Epithelial cell of prostate (primary cell): ENCODE measurements around the gene ZNF292.
"Not testable (repeated sequence)": the region's sequence is repeated elsewhere in the genome, so short reads cannot be mapped to it uniquely, and the experiment has no call there.

Experiments
- DNase-seq: peaks from one replicate; pipeline ENCODE4 v3.0.0-alpha.2; 2011; ENCODE audit warnings: low read depth, low spot score
- H3K27ac ChIP-seq: fragments of 450-650 bp; 2 replicates; pipeline ENCODE4 v1.5.1; 2017; ENCODE audit warnings: mild to moderate bottlenecking

The ZNF292 gene

DNA sequence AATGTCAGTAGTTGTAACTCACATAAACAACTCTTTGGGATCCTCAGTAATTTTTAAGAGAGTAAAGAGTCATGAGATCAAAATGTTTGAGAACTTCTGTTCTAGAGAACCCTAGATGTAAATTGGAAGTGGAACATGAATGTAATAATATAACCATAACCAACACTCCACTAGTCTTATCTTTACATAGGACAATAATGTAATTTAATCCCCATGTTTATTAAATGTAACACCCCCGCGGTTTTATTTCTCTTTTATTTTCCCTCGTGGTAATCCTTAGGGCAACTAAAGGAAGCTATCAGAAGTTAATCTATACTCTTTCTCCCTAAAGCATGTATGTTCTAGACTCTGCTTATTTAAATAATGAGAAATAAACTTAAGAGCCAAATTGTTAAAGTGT lies 54.4 kb downstream of the ZNF292 start:
- DNase-seq = no peak
- H3K27ac ChIP-seq = no peak overlapping the region

- no peak for DNase-seq
- no peak overlapping the region for H3K27ac ChIP-seq
Observed at GRCh38 chr6:87210979-87211378, 55.6 kb downstream of the ZNF292 start.

DNA sequence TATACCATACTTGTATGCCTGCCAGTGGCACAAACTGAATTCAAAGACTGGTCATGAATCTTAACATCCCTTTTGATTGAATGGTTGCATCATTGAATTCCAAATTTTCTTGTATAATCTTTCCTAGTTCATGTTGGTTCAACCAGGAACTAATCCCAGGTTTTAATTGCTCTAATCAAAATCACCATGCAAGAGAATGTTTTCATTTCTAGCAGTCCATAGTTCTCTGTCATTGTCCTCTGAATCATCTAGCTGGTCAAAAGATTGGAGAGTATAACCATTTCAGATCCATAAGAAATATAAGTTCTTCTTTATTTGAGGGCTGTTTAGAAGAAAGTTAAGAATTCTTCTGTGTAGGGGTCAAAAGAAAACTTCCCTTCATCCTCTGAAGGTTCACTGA lies 57.2 kb downstream of the ZNF292 start:
- H3K27ac ChIP-seq = peak overlapping the region; percentile 35
- no peak for DNase-seq

DNA sequence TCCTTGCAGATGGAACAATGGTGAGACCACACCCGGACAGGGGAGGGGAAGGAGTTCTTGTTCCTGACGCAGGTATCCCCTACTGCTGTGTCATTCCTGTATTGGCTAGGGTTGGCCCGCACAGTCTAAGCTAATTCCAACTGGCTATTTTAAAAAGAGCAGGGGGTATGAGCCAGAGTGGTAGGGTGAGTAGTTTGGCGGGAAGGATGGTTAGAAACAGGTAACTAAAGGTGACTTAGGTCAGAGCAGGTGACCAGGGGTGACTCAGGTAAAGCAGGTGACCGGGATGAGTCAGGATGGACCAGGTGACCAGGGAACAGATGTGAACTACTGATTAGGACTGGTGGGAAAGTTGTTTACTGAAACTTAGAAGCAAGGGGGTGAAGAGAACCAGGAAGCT lies 58.0 kb downstream of the ZNF292 start:
- DNase-seq = peak; percentile 51
- H3K27ac ChIP-seq = peak overlapping the region; percentile 35

GRCh38 chr6:87214831-87215230 lies 59.5 kb downstream of the ZNF292 start:
- no peak for DNase-seq
- no peak overlapping the region for H3K27ac ChIP-seq

DNA sequence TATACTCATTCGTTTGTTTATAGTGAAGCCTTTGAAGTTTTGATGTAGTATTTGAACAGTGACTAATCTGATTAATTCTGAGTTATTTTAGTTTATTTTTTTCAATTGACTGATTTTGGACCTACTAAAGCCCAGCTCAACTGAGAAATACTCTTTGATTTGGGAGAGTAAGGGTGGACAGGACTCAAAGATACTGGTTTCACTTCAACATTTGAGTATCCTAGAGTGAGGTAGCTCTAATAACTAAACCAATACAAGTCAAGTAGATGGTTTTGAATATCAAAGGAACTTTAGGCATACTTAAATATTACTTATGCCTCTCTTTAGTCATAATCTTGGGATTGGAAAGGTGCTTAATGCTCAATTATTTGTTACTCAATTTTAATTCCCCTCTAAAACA lies 65.6 kb downstream of the ZNF292 start:
- DNase-seq = no peak

DNA sequence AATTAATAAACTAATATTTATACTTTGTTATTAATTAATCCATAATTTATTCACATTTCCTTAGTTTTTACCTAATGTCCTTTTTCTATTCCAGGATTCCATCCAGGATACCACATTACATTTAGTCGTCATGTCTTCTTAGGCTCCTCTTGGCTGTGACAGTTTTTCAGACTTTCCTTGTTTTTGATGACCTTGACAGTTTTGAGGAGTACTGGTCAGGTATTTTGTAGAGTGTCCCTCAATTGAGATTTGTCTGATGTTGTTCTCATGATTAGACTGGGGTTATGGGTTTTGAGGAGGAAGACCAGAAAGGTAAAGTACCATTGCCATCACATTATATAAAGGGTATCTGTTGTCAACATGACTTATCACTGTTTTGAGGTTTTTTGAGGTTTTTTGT lies 67.3 kb downstream of the ZNF292 start:
- DNase-seq = no peak
- H3K27ac ChIP-seq = no peak overlapping the region

More for the DNA sequence above, 65.6 kb downstream of the ZNF292 start:
- no peak overlapping the region for H3K27ac ChIP-seq

- no peak for DNase-seq
- no peak overlapping the region for H3K27ac ChIP-seq
Observed at GRCh38 chr6:87224971-87225370, 69.6 kb downstream of the ZNF292 start.

GRCh38 chr6:87225511-87225910 lies 70.1 kb downstream of the ZNF292 start:
- H3K27ac ChIP-seq = no peak overlapping the region
- no peak for DNase-seq

- no peak for DNase-seq
- no peak overlapping the region for H3K27ac ChIP-seq
Observed at GRCh38 chr6:87225937-87226336, 70.6 kb downstream of the ZNF292 start.

DNA sequence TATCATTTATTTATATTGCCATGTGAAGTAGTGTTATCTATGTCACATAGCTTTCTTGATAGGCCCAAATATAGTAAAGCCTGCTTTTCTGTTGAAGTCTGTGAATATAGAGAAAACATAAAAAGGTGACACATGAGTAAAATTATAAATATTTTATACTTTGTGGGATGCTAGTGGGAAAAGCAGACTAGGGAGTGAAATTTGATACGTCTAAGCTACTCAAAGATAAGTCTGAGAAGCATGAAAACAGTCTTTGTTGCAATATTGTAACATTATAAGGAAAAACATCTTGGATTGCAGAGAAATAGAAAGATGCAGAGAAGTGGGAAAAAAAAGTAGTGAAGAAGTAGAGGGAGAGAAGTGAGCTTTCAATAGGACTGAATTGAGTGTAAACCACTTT lies 75.4 kb downstream of the ZNF292 start:
- no peak for DNase-seq
- H3K27ac ChIP-seq = no peak overlapping the region

- DNase-seq = no peak
Observed at GRCh38 chr6:87237804-87238203, 82.4 kb downstream of the ZNF292 start.

GRCh38 chr6:87239098-87239635 lies 83.8 kb downstream of the ZNF292 start:
- DNase-seq, H3K27ac ChIP-seq: not testable (repeated sequence)

More at GRCh38 chr6:87237804-87238203, 82.4 kb downstream of the ZNF292 start:
- H3K27ac ChIP-seq = no peak overlapping the region

DNA sequence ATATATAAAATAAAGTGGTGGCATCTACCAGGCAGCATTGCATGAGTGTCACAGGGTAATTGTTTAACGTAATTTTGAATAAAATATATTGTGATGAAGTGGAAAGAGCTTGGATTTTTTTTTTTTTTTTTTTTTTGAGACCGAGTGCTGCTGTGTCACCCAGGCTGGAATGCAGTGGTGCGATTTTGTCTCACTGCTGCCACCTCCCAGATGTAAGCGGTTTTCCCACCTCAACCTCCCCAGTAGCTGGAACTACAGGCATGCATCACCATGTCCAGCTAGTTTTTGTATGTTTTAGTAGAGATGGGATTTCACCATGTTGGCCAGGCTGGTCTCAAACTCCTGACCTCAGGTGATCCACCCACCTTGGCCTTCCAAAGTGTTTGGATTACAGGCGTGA lies 85.9 kb downstream of the ZNF292 start:
- H3K27ac ChIP-seq = no peak overlapping the region

DNA sequence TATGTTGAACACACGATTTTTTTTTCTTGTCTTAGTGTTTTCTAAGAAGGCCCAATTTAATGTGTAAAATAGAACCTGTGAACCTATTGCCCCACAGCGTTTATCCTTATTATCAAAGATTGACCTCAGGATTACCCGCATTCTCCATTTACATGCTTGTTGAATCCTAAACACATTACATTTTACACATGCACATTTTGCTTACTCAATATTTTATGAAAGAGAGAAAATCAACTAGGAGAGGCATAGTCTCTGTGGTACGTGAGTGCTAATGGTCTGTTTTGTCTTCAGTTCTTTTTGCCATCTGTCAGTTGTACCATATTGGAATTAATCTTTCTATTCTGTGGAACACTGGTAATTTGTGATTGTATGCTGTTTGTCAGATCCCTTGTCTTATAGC lies 86.9 kb downstream of the ZNF292 start:
- no peak for DNase-seq
- H3K27ac ChIP-seq = no peak overlapping the region

More for the DNA sequence above, 85.9 kb downstream of the ZNF292 start:
- no peak for DNase-seq

DNA sequence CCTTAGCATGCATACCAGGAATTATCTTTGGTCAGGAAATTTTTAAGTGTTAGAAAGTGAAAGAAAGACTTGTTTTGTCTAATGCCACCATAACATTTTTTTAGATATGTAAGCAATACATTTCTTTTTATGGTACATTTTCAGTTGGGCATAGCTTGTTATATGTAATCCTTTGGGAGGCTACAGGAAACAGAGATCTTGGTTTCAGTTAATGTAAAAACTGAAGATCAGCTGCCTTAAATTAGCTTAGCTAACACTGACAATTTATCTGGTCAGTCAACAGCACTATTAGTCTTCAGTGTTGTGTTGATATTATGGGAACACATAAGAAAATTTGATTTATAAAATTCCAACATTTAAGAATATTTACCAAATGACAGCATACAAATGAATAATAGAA lies 88.4 kb downstream of the ZNF292 start:
- H3K27ac ChIP-seq = no peak overlapping the region
- no peak for DNase-seq

GRCh38 chr6:87244380-87244779 lies 89.0 kb downstream of the ZNF292 start:
- no peak for DNase-seq
- H3K27ac ChIP-seq = no peak overlapping the region

DNA sequence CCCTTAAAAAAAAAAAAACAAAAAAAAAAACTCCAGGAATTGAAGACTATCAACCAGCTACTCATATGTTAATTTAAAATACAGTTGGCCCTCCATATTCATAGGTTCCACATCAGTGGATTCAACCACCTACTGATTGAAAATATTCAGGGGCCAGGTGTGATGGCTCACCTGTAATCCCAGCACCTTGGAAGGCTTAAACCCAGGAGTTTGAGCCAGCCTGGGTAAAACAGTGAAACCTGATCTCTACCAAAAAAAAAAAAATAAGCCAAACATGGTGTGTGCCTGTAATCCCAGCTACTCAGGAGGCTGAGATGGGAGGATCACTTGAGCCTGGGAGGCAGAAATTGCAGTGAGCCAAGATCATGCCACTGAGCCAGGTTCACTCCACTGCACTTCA lies 94.7 kb downstream of the ZNF292 start:
- no peak for DNase-seq
- no peak overlapping the region for H3K27ac ChIP-seq

DNA sequence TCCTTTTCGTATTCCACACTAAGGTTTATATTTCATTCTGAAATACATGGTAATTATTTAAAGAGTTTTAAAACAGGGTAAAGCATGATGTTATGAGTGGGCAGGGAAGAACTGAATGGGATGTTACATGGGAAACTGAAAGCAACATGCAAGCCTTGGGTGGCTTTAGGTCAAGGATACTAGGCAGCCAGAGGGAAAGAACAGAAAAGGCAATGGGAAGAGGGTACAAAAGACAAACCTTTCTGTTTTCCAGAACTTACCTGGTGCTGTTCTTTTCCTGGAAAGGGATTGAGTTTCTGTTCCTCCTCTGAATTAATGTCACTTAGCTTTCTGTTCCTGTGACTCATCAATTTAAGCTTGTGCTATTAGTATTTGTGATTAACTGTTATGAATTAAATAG lies 95.9 kb downstream of the ZNF292 start:
- H3K27ac ChIP-seq = no peak overlapping the region
- no peak for DNase-seq

- no peak for DNase-seq
- no peak overlapping the region for H3K27ac ChIP-seq
Observed at GRCh38 chr6:87251725-87252124, 96.4 kb downstream of the ZNF292 start.

DNA sequence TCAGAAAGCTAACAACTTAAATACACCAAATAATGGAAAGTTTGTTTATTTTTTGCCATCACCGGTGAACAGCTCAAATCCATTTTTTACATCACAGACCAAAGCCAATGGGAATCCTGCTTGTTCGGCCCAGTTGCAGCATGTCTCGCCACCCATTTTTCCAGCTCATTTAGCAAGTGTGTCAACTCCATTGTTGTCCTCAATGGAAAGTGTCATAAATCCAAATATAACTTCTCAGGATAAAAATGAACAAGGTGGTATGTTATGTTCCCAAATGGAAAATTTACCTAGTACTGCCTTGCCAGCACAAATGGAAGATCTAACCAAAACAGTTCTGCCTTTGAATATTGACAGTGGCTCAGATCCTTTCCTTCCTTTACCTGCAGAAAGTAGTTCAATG lies 101.7 kb downstream of the ZNF292 start:
- no peak overlapping the region for H3K27ac ChIP-seq
- no peak for DNase-seq

DNA sequence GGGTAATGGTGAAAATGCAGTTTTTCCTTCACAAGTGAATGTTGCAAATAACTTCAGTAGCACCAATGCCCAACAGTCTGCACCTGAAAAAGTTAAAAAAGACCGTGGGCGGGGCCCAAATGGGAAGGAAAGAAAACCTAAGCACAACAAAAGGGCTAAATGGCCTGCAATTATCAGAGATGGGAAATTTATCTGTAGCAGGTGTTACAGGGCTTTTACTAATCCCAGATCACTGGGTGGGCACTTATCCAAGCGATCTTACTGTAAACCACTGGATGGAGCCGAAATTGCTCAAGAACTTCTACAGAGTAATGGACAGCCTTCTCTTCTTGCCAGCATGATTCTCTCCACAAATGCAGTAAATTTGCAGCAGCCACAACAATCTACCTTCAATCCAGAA lies 102.2 kb downstream of the ZNF292 start:
- no peak overlapping the region for H3K27ac ChIP-seq
- no peak for DNase-seq

- no peak overlapping the region for H3K27ac ChIP-seq
- no peak for DNase-seq
Observed at GRCh38 chr6:87257975-87258374, 102.6 kb downstream of the ZNF292 start.
